HEK293 (cell line): ENCODE data around the gene MRC2.
A peak's percentile ranks its signal among the peaks of the same experiment; 100 is the strongest.

ENCODE experiments used
- CTCF ChIA-PET: fragments of 350-600 bp; formaldehyde crosslinking; extraction: SDS; loops from one replicate; lab custom pipeline; 2021; ENCODE audit warnings: antibody characterized with exemption; lab: Yijun Ruan, JAX
- POLR2A ChIA-PET: fragments of 300-600 bp; formaldehyde crosslinking; extraction: SDS; loops from one replicate; lab custom pipeline; 2020; ENCODE audit warnings: antibody characterized with exemption, inconsistent platforms; lab: Yijun Ruan, JAX
- H3K27ac ChIP-seq: fragments of 200-500 bp; sonication (Bioruptor generic); 2 replicates; pipeline ENCODE4 v1.5.1; 2014; ENCODE audit warnings: low read depth, low read length, control low read depth, inconsistent platforms; ENCODE audit errors: extremely low read depth
- H3K36me3 ChIP-seq, 2 experiments: fragments of 200-500 bp in 1 of 2; sonication (Bioruptor generic) in 1 of 2; 1 replicate in 1 of 2; 2 replicates in 1 of 2; pipeline ENCODE4 v1.5.1; 2014 to 2017; ENCODE audit warnings: inconsistent platforms in 2 of 2, low read length in 2 of 2; ENCODE audit not compliant: control insufficient read depth in 2 of 2, insufficient read depth in 1 of 2
- H3K4me1 ChIP-seq: fragments of 200-500 bp; sonication (Bioruptor generic); 2 replicates; pipeline ENCODE4 v1.5.1; 2014; ENCODE audit warnings: mild to moderate bottlenecking, low read length, inconsistent platforms; ENCODE audit not compliant: control insufficient read depth, insufficient read depth
- H3K4me3 ChIP-seq: 2 replicates; pipeline ENCODE4 v1.5.1; 2011; ENCODE audit warnings: low read depth, mild to moderate bottlenecking, control low read depth, low read length, moderate library complexity
- H3K9me3 ChIP-seq: fragments of 200-500 bp; sonication (Bioruptor generic); 2 replicates; pipeline ENCODE4 v1.5.1; 2014; ENCODE audit warnings: low read depth, low read length, inconsistent platforms; ENCODE audit not compliant: control insufficient read depth, insufficient read depth
- GFI1B ChIP-seq: fragments of 450-650 bp; formaldehyde crosslinking; IDR thresholded peaks from 2 replicates; pipeline ENCODE4 v1.5.1; 2016; ENCODE audit warnings: missing biosample characterization, missing genetic modification characterization
- KLF1 ChIP-seq: fragments of 450-650 bp; formaldehyde crosslinking; IDR thresholded peaks from 2 replicates; pipeline ENCODE4 v1.5.1; 2016; ENCODE audit warnings: missing biosample characterization, missing genetic modification characterization
- KLF16 ChIP-seq: fragments of 450-650 bp; formaldehyde crosslinking; IDR thresholded peaks from 2 replicates; pipeline ENCODE4 v1.5.1; 2017; ENCODE audit warnings: missing biosample characterization, missing genetic modification characterization
- KLF17 ChIP-seq: fragments of 450-650 bp; formaldehyde crosslinking; IDR thresholded peaks from 2 replicates; pipeline ENCODE4 v1.5.1; 2016; ENCODE audit warnings: missing biosample characterization, missing genetic modification characterization
- ZNF146 ChIP-seq: fragments of 450-650 bp; formaldehyde crosslinking; IDR thresholded peaks from 2 replicates; pipeline ENCODE4 v1.5.1; 2016; ENCODE audit warnings: missing biosample characterization, missing genetic modification characterization
- ZNF157 ChIP-seq: fragments of 450-650 bp; formaldehyde crosslinking; IDR thresholded peaks from 2 replicates; pipeline ENCODE4 v1.5.1; 2016; ENCODE audit warnings: missing biosample characterization, missing genetic modification characterization
- ZNF175 ChIP-seq: fragments of 450-650 bp; formaldehyde crosslinking; IDR thresholded peaks from 2 replicates; pipeline ENCODE4 v1.5.1; 2016; ENCODE audit warnings: missing biosample characterization, missing genetic modification characterization
- ZNF223 ChIP-seq: fragments of 450-650 bp; formaldehyde crosslinking; IDR thresholded peaks from 2 replicates; pipeline ENCODE4 v1.5.1; 2016; ENCODE audit warnings: missing biosample characterization, missing genetic modification characterization
- ZNF518A ChIP-seq: fragments of 450-650 bp; formaldehyde crosslinking; conservative IDR thresholded peaks from 2 replicates; pipeline ENCODE4 v1.5.1; 2016; ENCODE audit warnings: low read depth, missing biosample characterization, missing genetic modification characterization
- ZNF521 ChIP-seq: fragments of 450-650 bp; formaldehyde crosslinking; IDR thresholded peaks from 2 replicates; pipeline ENCODE4 v1.5.1; 2017; ENCODE audit warnings: missing biosample characterization, mild to moderate bottlenecking, missing genetic modification characterization
- ZNF596 ChIP-seq: fragments of 450-650 bp; IDR thresholded peaks from 2 replicates; pipeline ENCODE4 v1.5.0; 2018; ENCODE audit warnings: missing biosample characterization, mild to moderate bottlenecking, missing genetic modification characterization, moderate library complexity
- ZNF660 ChIP-seq: fragments of 450-650 bp; IDR thresholded peaks from 2 replicates; pipeline ENCODE4 v1.5.1; 2018; ENCODE audit warnings: missing biosample characterization, mild to moderate bottlenecking, missing genetic modification characterization
- TF ChIP-seq, protein P1 (sequence below): fragments of 450-650 bp; formaldehyde crosslinking; IDR thresholded peaks from 2 replicates; pipeline ENCODE4 v1.5.1; 2016; ENCODE audit warnings: missing biosample characterization, missing genetic modification characterization

The MRC2 gene

DNA sequence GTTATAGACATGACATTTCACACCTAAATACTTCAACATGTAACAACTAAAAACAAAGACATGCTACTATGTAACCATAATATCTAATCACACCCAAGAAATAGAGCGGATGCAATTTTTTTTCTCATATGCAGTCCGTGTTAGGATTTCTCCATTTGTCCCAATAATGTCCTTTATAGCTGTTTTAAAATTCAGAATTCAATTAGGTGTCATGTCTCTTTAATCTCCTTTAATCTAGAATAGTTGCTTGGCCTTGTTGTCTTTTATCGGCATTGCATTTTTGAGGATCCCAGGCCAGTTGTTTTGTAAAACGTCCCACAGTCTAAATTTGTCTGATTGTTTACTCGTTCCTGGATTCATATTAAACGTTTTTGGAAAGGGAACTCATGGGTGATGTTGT is 14.5 kb downstream of the MRC2 start (continued):
- TF ChIP-seq, protein P1, sequence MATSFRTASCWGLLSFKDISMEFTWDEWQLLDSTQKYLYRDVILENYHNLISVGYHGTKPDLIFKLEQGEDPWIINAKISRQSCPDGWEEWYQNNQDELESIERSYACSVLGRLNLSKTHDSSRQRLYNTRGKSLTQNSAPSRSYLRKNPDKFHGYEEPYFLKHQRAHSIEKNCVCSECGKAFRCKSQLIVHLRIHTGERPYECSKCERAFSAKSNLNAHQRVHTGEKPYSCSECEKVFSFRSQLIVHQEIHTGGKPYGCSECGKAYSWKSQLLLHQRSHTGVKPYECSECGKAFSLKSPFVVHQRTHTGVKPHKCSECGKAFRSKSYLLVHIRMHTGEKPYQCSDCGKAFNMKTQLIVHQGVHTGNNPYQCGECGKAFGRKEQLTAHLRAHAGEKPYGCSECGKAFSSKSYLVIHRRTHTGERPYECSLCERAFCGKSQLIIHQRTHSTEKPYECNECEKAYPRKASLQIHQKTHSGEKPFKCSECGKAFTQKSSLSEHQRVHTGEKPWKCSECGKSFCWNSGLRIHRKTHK (tag by site-specific recombination), result no peak
- no peak for TF ChIP-seq ZNF223 (tag by site-specific recombination)
- TF ChIP-seq ZNF157 (tag by site-specific recombination), result no peak
- TF ChIP-seq ZNF660, result no peak
- TF ChIP-seq KLF16 (tag by site-specific recombination), result no peak
- no peak for TF ChIP-seq ZNF521 (tag by site-specific recombination)

DNA sequence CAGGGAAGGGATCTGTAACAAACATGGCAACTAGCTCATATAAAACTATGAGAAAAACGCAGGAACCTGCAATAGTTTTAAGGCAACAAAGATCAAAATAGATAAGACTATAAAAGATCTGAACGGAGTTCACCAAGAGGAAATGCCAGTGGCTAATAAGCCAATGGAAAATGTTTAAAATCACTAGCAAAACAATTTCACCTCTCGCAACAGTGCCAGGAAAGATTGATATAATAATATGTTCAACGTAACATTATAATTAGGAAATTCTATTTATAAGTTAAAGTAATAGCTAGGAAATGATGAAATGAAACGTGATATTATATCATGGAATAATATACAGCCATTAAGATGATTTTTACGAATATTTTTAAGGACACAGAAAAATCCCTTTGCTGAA is 16.0 kb downstream of the MRC2 start:
- no peaks in the 10 kb centered on the region for H3K4me1 ChIP-seq
- no peak overlapping the region for H3K27ac ChIP-seq
- no peak overlapping the region for H3K4me3 ChIP-seq
- no peaks in the 10 kb centered on the region; the same call in 1 of the 2 replicates for H3K9me3 ChIP-seq
- TF ChIP-seq ZNF146 (tag by site-specific recombination), result peak; percentile 42; the same call in 1 of the 2 replicates
- no peak for TF ChIP-seq ZNF175 (tag by site-specific recombination)
- TF ChIP-seq, all 188 proteins: peak for 1
- POLR2A ChIA-PET, result no interaction called here
- H3K36me3 ChIP-seq, result no peaks in the 10 kb centered on the region
- CTCF ChIA-PET, result interaction anchor here (0.6 to 1.0 kb wide), 2 partner anchors 411 to 764 kb away, joined by 3 to 4 read pairs; no protein-coding TSS in a partner anchor

DNA sequence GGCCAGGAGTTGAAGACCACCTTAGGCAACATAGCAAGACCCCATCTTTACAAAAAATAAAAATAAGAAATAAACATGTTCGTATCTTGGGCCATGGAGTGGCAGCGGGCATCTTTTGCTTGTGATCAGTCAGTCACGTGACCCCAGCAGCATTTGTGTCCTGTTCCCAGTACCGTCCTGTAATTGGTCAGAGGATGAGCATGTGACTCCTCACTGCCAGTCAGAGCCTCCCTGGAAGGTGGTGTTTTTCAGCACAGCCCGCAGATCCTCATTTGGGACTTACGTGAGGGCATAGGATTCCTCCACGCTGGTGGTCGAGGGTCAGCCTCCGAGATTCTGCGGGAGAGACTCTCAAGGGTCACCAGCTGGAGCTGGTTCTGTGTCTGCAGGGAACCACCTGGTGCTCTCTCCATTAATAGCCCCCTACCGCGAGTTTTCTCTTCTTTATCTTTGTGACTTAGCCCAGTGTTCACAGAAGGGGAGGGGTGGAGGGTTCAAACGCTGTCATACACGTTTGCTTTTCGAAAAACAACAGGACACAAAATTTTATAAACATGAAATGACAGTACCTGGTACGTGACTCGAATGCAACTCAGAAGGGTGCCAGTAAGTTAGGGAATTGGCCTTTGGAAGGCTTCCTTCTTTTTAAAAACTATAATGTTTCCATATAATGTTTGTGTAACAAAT is 17.2 kb downstream of the MRC2 start:
- TF ChIP-seq GFI1B (tag by site-specific recombination) (no peak), ZNF596 (no peak)
- TF ChIP-seq, all 188 proteins: peak for 0
- POLR2A ChIA-PET, result no interaction called here
- Histone ChIP-seq H3K27ac (no peak overlapping the region), H3K4me1 (no peaks in the 10 kb centered on the region), H3K4me3 (no peak overlapping the region), H3K36me3 (no peaks in the 10 kb centered on the region), H3K9me3 (no peaks in the 10 kb centered on the region; the same call in 1 of the 2 replicates)
- CTCF ChIA-PET, result interaction anchor here (0.6 kb wide), 1 partner anchor 8 kb away, joined by 4 read pairs; no protein-coding TSS in a partner anchor

DNA sequence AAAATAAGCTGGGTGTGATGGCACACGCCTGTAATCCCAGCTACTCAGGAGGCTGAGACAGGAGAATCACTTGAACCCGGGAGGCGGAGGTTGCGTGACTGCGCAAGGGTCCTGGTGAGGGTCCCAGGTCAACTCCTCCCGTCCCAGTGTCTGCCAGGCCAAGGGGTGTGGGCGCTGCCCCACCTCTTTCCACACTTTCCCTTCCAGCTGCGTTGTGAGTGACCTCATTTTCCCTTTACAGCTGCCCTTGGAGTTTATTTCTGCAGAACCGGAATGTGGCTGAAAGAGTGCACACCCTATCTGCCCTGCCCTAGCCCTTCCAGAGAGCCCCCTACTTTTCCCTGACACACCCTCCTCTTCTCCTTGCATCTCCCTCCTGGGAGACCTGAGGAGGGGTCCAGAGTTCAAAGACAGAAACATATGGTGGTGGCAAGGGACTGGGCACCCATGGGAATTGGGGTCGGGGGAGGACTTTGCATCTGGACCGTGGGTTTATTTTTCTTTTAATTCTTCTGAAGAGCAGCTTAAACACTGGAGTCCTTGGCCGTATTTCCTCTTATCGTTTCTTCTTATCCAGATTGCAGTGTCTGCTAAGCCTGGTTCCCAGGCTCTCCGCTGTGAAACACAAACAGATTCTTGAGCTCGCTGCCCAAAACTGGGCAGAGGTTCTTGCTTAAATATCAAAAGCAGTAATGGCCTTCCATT is 20.9 kb downstream of the MRC2 start:
- no peaks in the 10 kb centered on the region for H3K9me3 ChIP-seq
- no peaks in the 10 kb centered on the region for H3K36me3 ChIP-seq
- CTCF ChIA-PET, result interaction anchor here (1.4 kb wide), 1 partner anchor 9 kb away, joined by 3 read pairs; no protein-coding TSS in a partner anchor
- POLR2A ChIA-PET, result interaction anchor here (0.7 kb wide), 1 partner anchor 15 kb away, joined by 3 read pairs; no protein-coding TSS in a partner anchor
- TF ChIP-seq ZNF518A (no peak), KLF17 (0 out of 2 replicates have a peak, but pooled peaks have one; percentile 54), KLF1 (tag by site-specific recombination) (peak; percentile 79)
- H3K4me3 ChIP-seq, result no peak overlapping the region
- H3K27ac ChIP-seq, result 0 out of 2 replicates have a peak overlapping the region, but pooled peaks have one; percentile 2
- peaks cover 8% of the 10 kb centered on the region for H3K4me1 ChIP-seq
